Measurements from ENCODE around the gene TMEFF2. TPM values are rescaled to one million over a fixed set of nuclear protein-coding genes. Genes with fewer than 3 reads are reported as not detected.

TMEFF2 gene
- polyA plus RNA-seq, 1 of the 3 experiments (the other 2 are of a cell fraction), result 5.4 TPM

GRCh38 chr2:192072261-192072660 lies 122.5 kb downstream of the TMEFF2 start:
- no peak overlapping the region for H3K4me2 ChIP-seq
- peaks cover 0 to 6% of the 10 kb centered on the region in 2 experiments; a peak in 2 of 4 replicates for H3K4me1 ChIP-seq (ENCODE audit: control insufficient read depth in 1 of 2, insufficient read depth in 2 of 2, low read depth in 1 of 2, low read length in 1 of 2)
- H3K79me2 ChIP-seq (ENCODE audit: insufficient read depth), result no peaks in the 10 kb centered on the region
- H3K9ac ChIP-seq, result no peak overlapping the region
- no peaks in the 10 kb centered on the region for H3K9me2 ChIP-seq
- ChIA-PET POLR2A (no interaction called here), CTCF (no interaction called here)
- no peaks in the 10 kb centered on the region for H4K20me1 ChIP-seq (ENCODE audit: insufficient read depth)
- H3K27ac ChIP-seq (ENCODE audit: low read depth in 2 of 2, low read length in 1 of 2), result no peak overlapping the region
- H3K9me3 ChIP-seq, result no peaks in the 10 kb centered on the region
- no peaks in the 10 kb centered on the region for H3F3A ChIP-seq (replicated peaks; ENCODE audit: insufficient read depth)
- no peak overlapping the region; the same call in 1 of the 2 replicates for H2AFZ ChIP-seq (ENCODE audit: low read depth)
- H3K4me3 ChIP-seq (ENCODE audit: low read depth in 2 of 2, low read length in 1 of 2), result no peak overlapping the region
- H3K27me3 ChIP-seq (ENCODE audit: insufficient read depth), result no peaks in the 10 kb centered on the region
- no peak for DNase-seq
- WGBS (ENCODE audit: low lambda C conversion rate), result 68% methylated on average over 2 of the region's 2 CpGs
- no peaks in the 10 kb centered on the region for H3K36me3 ChIP-seq (replicated peaks in 1 of 2; ENCODE audit: control insufficient read depth in 1 of 2, insufficient read depth in 2 of 2, low read length in 1 of 2)
- TF ChIP-seq IRF3 (IDR thresholded peaks at IDR 0.05; ENCODE audit: low read depth, low read length) (no peak), MEF2A (IDR thresholded peaks at IDR 0.05; ENCODE audit: borderline replicate concordance, low read depth) (no peak), ELF1 (IDR thresholded peaks at IDR 0.05) (no peak), RFX5 (IDR thresholded peaks at IDR 0.05; ENCODE audit: low read length) (no peak), RAD21 (IDR thresholded peaks at IDR 0.05; ENCODE audit: low read length) (no peak), CHD2 (IDR thresholded peaks at IDR 0.05; ENCODE audit: low read length, partially characterized antibody) (no peak), CTCF (IDR thresholded peaks at IDR 0.05) (no peak), TAF1 (IDR thresholded peaks at IDR 0.05; ENCODE audit: borderline replicate concordance, low read depth, low read length) (no peak), PBX3 (IDR thresholded peaks at IDR 0.05) (no peak), NFIC (IDR thresholded peaks at IDR 0.05; ENCODE audit: borderline replicate concordance) (no peak), USF2 (IDR thresholded peaks at IDR 0.05; ENCODE audit: borderline replicate concordance, low read depth, low read length) (no peak), FOXM1 (IDR thresholded peaks at IDR 0.05; ENCODE audit: low read depth) (no peak), REST (IDR thresholded peaks at IDR 0.05; ENCODE audit: low read depth, low read length) (no peak), GABPA (IDR thresholded peaks at IDR 0.05; ENCODE audit: low read depth) (no peak)
